Activated naive CD4-positive, alpha-beta T cell treated with anti-CD3 and anti-CD28 coated beads, Interleukin-2, amount 50 U/mL, for 72 hours (primary cell): ENCODE measurements around the gene C1orf226. TPM values are rescaled to one million over a fixed set of nuclear protein-coding genes. Genes with fewer than 3 reads are reported as not detected.

Experiments
- ATAC-seq, 2 donors: fragments of 150-1000 bp; cut with Tn5 transposase; 2 replicates each; pipeline ENCODE4 v1.10.0; 2021; ENCODE audit warnings: mild to moderate bottlenecking in 2 of 2, moderate library complexity in 2 of 2
- DNase-seq, 2 donors: peaks; one replicate each; pipeline ENCODE4 v3.0.0; 2021 to 2022; ENCODE audit warnings: low spot score in 2 of 2
- H3K27ac Mint-ChIP-seq, 2 donors: one replicate each; pipeline ENCODE4 v1.8.0; 2022; ENCODE audit warnings: mild to moderate bottlenecking in 2 of 2, mixed read lengths in 2 of 2
- H3K36me3 Mint-ChIP-seq, 2 donors: one replicate each; pipeline ENCODE4 v1.8.0; 2022; ENCODE audit warnings: mixed read lengths in 2 of 2
- H3K9me3 Mint-ChIP-seq, 2 donors: one replicate each; pipeline ENCODE4 v1.8.0; 2022; ENCODE audit warnings: mixed read lengths in 2 of 2
- total RNA-seq, 2 donors: library from RNA; stranded (reverse); gene quantifications; one replicate each; pipeline ENCODE4 v1.2.3, GENCODE V29; 2022

C1orf226 gene
- total RNA-seq, 2 donors from 2014 or later = 0.14 TPM

DNA sequence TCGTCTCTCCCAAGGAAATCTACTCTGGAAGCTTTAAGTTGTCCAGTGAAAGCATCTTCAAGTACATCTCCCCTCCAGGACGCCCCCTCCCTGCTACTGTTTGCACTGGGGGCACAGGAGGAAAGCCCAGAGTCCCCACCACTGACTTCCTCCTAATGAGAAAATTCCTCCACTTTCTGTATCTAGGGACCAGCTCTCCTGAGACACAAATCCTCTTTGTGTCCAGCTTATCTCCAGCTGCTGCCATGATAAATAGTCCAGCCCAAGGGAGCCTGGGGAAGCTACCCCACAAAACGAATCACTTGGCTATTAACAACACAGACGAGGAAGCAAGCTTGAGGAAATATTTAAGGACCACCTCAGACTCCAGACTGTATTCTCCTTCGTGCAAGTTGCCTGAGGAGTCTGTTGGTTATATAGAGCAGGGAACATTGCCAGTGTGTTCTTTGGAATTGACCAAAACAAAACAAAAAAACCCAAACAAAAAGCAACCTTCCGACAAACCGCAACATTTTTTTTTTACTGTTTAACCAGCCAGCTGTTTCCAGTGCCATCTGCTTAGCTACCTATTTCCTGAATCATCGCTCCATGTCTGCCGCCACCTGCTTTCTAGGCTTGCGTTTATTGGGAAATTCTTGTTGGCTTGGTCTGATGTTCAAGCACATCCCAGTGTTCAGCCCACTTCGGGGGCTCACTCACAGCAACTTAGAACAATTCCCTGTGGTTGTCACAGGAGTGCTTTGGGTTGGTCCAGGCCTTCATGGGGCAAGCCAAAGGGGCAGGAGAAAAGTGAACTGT, 7.7 kb downstream of the C1orf226 start:
- Mint-ChIP-seq H3K9me3 (no peaks in the 10 kb centered on the region), H3K36me3 (no peaks in the 10 kb centered on the region), H3K27ac (no peak overlapping the region)
- DNase-seq (no peak), ATAC-seq (no peak)

- H3K36me3 Mint-ChIP-seq = no peaks in the 10 kb centered on the region
- ATAC-seq (no peak), DNase-seq (no peak)
- no peaks in the 10 kb centered on the region for H3K9me3 Mint-ChIP-seq
- no peak overlapping the region for H3K27ac Mint-ChIP-seq
Measured at GRCh38 chr1:162389971-162390370, 8.4 kb downstream of the C1orf226 start.

DNA sequence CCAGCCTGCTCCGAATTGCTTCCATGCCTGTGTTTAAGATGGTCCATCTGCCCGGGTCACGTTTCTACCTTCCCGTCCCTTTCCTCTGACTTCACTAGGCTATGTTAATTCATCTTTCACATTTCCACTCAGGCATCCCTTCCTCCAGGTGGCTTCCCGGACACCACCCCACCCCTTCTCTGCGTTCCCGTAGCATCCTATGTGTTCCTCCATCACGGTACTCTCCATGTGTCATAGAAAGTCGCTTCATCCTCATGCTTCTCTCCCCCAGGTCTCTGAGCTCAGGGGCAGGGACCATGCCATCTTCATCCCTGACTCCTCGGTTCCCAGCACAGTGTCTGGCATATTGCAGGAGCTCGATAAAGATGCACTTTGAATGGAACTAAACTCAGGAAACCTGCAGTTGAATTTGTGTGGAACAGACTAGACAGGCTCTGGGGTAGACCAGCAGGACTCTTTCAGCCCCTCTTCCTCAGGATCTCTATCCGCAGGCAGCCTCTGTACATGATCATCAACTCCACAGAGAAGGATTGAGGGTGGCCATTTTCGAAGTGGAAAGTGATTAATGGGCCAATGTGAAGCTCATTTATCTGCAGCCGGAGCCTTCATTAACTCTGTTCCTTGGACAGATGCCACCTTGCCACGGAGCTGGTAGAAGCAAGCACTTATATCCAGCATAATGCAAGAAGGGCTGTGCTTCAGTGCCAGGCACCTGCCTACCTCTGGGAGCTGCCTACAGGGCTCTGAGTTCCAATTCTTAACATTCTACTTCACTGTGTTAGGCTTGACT, 9.1 kb downstream of the C1orf226 start:
- H3K27ac Mint-ChIP-seq = no peak overlapping the region
- no peak for DNase-seq
- no peak for ATAC-seq
- H3K9me3 Mint-ChIP-seq = no peaks in the 10 kb centered on the region
- no peaks in the 10 kb centered on the region for H3K36me3 Mint-ChIP-seq

DNA sequence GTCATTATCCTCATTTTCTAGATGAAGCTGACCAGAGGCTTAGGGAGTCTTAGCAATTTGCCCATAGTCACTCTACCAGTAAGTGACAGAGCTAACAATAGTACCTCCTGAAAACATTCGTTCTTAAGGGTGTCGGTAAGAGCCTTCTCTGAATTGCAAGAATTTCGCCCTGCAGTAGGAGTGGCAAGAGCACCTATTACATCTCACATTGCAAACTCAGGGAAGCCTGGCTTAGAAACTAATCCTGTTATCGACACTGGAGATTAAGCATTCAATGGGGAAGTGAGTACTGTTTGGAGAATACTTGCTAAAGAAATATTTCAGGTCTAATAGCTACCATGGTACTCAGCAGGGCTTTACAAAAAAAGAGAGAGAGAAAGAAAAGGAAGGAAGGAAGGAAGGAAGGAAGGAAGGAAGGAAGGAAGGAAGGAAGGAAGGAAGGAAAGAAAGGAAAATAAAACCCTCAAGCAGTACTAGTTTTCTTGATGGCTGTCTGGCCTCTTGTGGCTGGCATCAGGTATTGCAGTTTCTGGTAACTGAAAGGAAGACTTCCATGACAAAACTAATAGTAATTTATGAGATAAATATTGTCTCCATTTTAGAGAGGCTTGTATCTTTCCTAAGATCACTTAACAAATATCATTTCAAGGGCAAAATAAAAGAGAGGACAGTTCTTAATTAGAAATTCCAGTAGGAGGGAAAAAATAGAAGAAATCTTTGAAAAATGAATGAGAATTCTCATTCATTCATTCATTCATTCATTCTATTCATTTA, 10.4 kb downstream of the C1orf226 start:
- Mint-ChIP-seq H3K9me3 (no peaks in the 10 kb centered on the region), H3K36me3 (no peaks in the 10 kb centered on the region), H3K27ac (no peak overlapping the region)
- no peak for DNase-seq
- no peak for ATAC-seq

DNA sequence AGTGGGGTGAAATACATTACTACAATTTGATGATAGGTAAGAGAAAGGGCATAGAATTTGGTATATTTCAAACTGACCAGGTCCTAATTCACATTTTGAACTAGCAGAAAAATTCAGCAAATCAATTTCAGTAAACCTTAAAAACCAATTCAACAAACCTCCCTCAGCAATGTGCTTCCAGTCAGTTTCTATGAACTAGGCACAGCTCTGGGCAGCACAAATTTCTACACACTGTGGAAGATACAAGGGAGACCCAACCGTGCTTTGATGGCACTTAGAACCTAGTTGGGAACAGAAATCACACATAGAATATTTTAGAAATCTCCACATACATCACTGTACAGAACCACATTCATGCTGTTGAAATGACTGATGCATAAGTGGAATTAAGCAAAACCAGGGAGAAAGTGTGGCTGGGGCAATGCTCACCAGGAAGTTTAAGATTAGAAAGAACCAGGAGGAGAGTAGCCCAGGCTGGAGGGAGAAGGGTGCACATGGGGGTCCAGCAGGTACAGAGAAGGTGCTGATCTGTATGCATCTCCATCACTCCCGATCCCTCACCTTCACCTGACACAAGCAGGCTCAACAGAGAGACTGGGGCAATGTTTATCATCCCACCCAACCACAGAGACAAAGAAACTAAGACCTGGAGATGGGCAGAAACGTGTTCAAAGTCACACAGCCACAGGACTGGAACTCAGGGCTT, 14.8 kb downstream of the C1orf226 start:
- DNase-seq (no peak), ATAC-seq (no peak)
- H3K9me3 Mint-ChIP-seq = no peaks in the 10 kb centered on the region
- no peaks in the 10 kb centered on the region for H3K36me3 Mint-ChIP-seq
- no peak overlapping the region for H3K27ac Mint-ChIP-seq

DNA sequence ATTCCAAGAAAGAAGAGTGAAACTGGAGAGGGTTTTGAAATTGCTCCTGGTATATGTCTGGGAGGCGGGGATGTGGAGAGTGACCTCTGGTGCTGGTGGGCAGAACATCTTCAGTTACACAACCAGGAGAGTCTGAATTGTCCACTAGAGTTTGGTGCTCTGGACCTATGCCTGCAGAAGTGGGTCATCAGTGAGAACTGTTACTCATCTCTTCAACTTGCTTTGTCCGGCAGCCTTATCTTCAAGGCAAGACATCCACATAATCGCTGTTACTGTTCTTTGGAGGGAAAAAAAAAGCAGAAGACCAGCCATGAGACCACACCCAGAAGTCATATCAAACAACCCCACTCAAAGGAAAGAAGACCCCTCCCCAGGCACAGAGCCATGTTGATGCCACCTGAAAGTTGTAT, 15.5 kb downstream of the C1orf226 start:
- H3K27ac Mint-ChIP-seq = no peak overlapping the region
- no peaks in the 10 kb centered on the region for H3K9me3 Mint-ChIP-seq
- ATAC-seq = no peak
- DNase-seq = no peak
- H3K36me3 Mint-ChIP-seq = no peaks in the 10 kb centered on the region

DNA sequence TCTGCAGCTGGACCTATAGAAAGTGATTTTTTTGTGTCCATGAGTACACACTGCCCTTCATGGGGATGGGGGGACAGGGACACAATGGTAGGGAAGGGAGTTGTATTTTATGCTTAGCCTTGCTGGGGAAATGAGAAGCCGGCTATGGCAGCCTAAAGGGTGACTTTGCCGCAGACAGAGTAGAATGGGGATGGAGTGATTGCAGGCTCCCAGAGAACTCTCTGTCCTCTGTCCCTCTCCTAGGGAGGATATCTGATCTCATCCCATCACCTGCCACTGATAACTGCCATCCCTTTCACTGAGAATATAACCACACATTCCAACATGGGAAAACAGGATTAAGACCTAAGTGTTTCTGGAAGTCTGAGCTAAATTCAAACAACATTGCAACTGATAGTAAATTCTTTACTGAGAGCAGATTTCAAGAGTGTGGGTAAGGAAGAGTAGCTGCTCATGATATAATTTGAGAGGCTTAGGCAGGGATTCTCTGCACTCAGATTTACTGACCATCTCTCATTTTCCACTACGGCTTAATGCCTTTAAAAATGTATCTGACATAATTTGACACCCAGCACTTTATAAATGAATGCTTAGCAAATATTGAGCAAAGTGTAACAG, 16.5 kb downstream of the C1orf226 start:
- Mint-ChIP-seq H3K36me3 (no peaks in the 10 kb centered on the region), H3K27ac (no peak overlapping the region), H3K9me3 (no peaks in the 10 kb centered on the region)
- ATAC-seq (no peak), DNase-seq (no peak)

DNA sequence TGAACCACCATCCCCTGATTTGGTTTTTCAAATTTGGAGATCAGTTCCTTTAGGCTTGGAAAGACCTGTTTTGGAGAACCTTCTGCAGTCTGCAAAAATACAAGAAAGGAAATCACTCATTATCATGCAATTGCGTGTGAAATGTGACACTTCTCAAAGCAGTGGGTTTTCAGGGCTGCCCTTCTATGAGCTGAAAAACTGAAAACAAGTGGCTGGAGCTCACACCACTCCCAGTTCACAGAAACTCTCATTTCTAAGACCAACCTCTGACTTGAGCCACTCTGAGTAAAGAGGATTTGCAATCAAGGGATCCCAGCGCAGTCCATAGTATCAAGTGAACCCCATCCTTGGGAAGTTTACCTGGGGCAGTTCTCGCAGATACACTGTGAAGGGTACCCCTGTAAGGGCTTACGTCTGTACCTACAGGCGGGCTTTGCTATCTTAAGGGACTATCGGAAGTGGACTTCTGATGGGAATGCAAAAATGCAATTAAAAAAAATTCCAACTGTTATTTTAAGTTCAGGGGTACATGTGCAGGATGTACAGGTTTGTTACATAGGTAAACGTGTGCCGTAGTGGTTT, 17.6 kb downstream of the C1orf226 start:
- no peaks in the 10 kb centered on the region for H3K36me3 Mint-ChIP-seq
- H3K27ac Mint-ChIP-seq = no peak overlapping the region
- H3K9me3 Mint-ChIP-seq = no peaks in the 10 kb centered on the region
- ATAC-seq (no peak), DNase-seq (no peak)

- Mint-ChIP-seq H3K9me3 (no peaks in the 10 kb centered on the region), H3K36me3 (no peaks in the 10 kb centered on the region), H3K27ac (no peak overlapping the region)
- DNase-seq (no peak), ATAC-seq (no peak)
Measured at GRCh38 chr1:162400790-162401355, 19.3 kb downstream of the C1orf226 start.

- ATAC-seq (no peak), DNase-seq (no peak)
- no peaks in the 10 kb centered on the region for H3K36me3 Mint-ChIP-seq
- H3K27ac Mint-ChIP-seq = no peak overlapping the region
- H3K9me3 Mint-ChIP-seq = no peaks in the 10 kb centered on the region
Measured at GRCh38 chr1:162404550-162405160, 23.1 kb downstream of the C1orf226 start.

GRCh38 chr1:162405800-162406199, 24.3 kb downstream of the C1orf226 start:
- ATAC-seq (no peak), DNase-seq (no peak)
- no peak overlapping the region for H3K27ac Mint-ChIP-seq
- H3K36me3 Mint-ChIP-seq = no peaks in the 10 kb centered on the region
- no peaks in the 10 kb centered on the region for H3K9me3 Mint-ChIP-seq

GRCh38 chr1:162406811-162407210, 25.3 kb downstream of the C1orf226 start:
- no peak for ATAC-seq
- H3K27ac Mint-ChIP-seq = no peak overlapping the region
- H3K9me3 Mint-ChIP-seq = no peaks in the 10 kb centered on the region
- DNase-seq = no peak
- H3K36me3 Mint-ChIP-seq = no peaks in the 10 kb centered on the region

DNA sequence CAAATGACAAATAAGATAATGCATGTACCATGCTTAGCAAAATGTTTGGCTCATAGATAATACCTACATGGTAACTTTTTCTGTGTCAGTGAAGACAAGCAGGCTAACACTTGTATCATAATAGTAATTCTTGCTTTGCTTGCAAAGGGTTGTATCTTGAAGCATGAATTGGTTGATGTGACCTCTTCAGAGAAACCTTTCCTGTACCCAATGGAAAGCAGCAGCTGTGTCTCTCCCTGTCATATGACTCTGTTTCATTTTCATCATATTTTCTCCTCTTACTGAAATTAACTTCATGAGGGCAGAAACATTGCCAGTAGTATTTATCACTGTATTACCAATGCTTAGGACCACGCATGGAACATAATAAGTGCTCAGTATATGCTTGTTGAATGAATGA, 26.0 kb downstream of the C1orf226 start:
- ATAC-seq (no peak), DNase-seq (no peak)
- no peaks in the 10 kb centered on the region for H3K36me3 Mint-ChIP-seq
- H3K9me3 Mint-ChIP-seq = no peaks in the 10 kb centered on the region
- H3K27ac Mint-ChIP-seq = no peak overlapping the region

- ATAC-seq = no peak
- H3K27ac Mint-ChIP-seq = no peak within 1 kb of the TSS
- H3K9me3 Mint-ChIP-seq = no peaks in the 10 kb centered on the region
- no peak for DNase-seq
- no peaks in the 10 kb centered on the region for H3K36me3 Mint-ChIP-seq
Measured at GRCh38 chr1:162412002-162412401, 30.5 kb downstream of the C1orf226 start, which contains the start of gene SH2D1B. Gene SH2D1B (minus strand): TSS chr1:162412136. CDS start chr1:162412016, 120 bp downstream.

DNA sequence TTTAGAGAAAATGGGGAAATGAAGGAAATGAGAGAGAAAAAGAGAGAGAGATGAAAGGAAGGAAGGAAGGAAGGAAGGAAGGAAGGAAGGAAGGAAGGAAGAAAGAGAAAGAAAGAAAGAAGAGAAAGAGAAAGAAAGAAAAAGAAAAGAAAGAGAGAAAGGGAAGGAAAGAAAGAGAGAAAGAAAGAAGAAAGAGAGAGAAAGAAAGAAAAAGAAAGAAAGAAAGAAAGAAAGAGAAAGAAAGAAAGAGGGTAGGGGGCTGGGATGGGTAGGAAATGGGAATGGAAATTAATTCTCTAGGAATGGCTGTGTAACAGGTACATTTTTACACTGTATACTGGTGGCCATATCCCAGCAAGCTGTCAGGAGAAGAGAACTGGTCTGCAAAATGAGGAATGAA, 34.7 kb downstream of the C1orf226 start:
- H3K9me3 Mint-ChIP-seq = no peaks in the 10 kb centered on the region
- ATAC-seq = no peak
- DNase-seq = no peak
- H3K27ac Mint-ChIP-seq = no peak overlapping the region
- H3K36me3 Mint-ChIP-seq = no peaks in the 10 kb centered on the region
